Activated naive CD4-positive, alpha-beta T cell treated with anti-CD3 and anti-CD28 coated beads, Interleukin-2, amount 10 ng/mL, durations not matched to agents 7 days and 5 days (primary cell): Measurements from ENCODE around the gene PPP1R37.
A peak's percentile ranks its signal among the peaks of the same experiment; 100 is the strongest.

ENCODE experiments used
- CTCF ChIA-PET: fragments of 350-600 bp; sonication (Branson Sonifier 250); formaldehyde crosslinking; loops from one replicate; lab custom pipeline; 2021; ENCODE audit warnings: antibody characterized with exemption; lab: Charles Lee
- DNase-seq: peaks from one replicate; pipeline ENCODE4 v3.0.0-alpha.2; 2020
- H3K27ac Mint-ChIP-seq: one replicate; pipeline ENCODE4 v1.8.0; 2021; ENCODE audit warnings: mild to moderate bottlenecking, moderate library complexity, mixed read lengths
- H3K27me3 Mint-ChIP-seq: one replicate; pipeline ENCODE4 v1.8.0; 2021; ENCODE audit warnings: mild to moderate bottlenecking, mixed read lengths
- H3K36me3 Mint-ChIP-seq: one replicate; pipeline ENCODE4 v1.8.0; 2021; ENCODE audit warnings: mixed read lengths
- H3K4me1 Mint-ChIP-seq: one replicate; pipeline ENCODE4 v1.8.0; 2021; ENCODE audit warnings: mixed read lengths
- H3K4me3 Mint-ChIP-seq: one replicate; pipeline ENCODE4 v1.8.0; 2021; ENCODE audit warnings: mild to moderate bottlenecking, moderate library complexity, mixed read lengths
- H3K9me3 Mint-ChIP-seq: one replicate; pipeline ENCODE4 v1.8.0; 2021; ENCODE audit warnings: mixed read lengths

PPP1R37 gene

GRCh38 chr19:45146741-45147205 is 53.8 kb downstream of the PPP1R37 start:
- Mint-ChIP-seq H3K4me1 (peaks cover 12% of the 10 kb centered on the region), H3K36me3 (peaks cover 12% of the 10 kb centered on the region), H3K27ac (no peak overlapping the region), H3K9me3 (no peaks in the 10 kb centered on the region), H3K27me3 (peaks cover 20% of the 10 kb centered on the region), H3K4me3 (no peak overlapping the region)
- CTCF ChIA-PET, result no interaction called here
- DNase-seq, result no peak

- peaks cover 21% of the 10 kb centered on the region for H3K4me1 Mint-ChIP-seq
- no peak overlapping the region for H3K4me3 Mint-ChIP-seq
- no peaks in the 10 kb centered on the region for H3K9me3 Mint-ChIP-seq
- H3K27ac Mint-ChIP-seq, result no peak overlapping the region
- no peak for DNase-seq
- H3K36me3 Mint-ChIP-seq, result peaks cover 10% of the 10 kb centered on the region
- CTCF ChIA-PET, result interaction anchor here (1.6 kb wide), 1 partner anchor 30 kb away, joined by 4 read pairs; no protein-coding TSS in a partner anchor
- peaks cover 33% of the 10 kb centered on the region for H3K27me3 Mint-ChIP-seq
These were observed 55.1 kb downstream of the PPP1R37 start for GRCh38 chr19:45147835-45148676.

DNA sequence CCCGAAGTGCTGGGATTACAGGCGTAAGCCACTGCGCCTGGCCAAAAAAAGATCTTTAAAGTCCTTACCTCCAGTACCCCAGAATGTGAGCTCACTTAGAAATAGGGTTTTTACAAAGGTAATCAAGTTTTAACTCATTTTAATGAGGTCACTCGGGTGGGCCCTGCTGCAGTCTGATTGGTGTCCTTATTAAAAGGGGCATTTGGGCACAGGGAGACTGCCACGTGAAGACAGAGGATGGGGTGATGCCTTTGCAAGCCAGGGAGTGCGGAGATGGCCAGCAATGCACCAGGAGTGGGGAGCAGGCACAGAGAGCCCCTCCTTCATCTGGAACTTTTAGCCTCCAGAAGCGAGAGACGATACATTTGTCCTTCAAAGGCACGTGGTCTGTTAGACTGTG is 56.1 kb downstream of the PPP1R37 start:
- H3K4me3 Mint-ChIP-seq, result no peak overlapping the region
- CTCF ChIA-PET, result interaction anchor here (1.2 to 1.6 kb wide), 2 partner anchors 31 to 38 kb away, joined by 3 to 4 read pairs; no protein-coding TSS in a partner anchor
- H3K27ac Mint-ChIP-seq, result peak overlapping the region; percentile 71
- H3K27me3 Mint-ChIP-seq, result peaks cover 43% of the 10 kb centered on the region
- H3K36me3 Mint-ChIP-seq, result peaks cover 10% of the 10 kb centered on the region
- peaks cover 32% of the 10 kb centered on the region for H3K4me1 Mint-ChIP-seq
- DNase-seq, result no peak
- H3K9me3 Mint-ChIP-seq, result no peaks in the 10 kb centered on the region

DNA sequence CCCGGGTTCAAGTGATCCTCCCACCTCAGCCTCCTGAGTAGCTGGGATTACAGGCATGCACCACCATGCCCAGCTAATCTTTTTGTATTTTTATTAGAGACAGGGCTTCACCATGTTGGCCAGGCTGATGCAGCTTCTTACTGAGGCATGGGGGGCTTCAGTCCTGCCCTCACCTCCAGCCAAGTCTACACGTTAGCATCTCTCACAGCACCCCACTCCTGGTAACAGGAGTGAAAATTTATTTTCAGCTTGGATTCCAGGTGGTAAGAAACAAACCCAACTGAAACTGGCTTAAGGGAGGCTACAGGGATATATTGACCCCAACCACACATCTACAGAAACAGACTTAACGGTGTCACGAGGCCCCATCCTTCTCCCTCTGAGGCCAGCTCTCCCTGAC is 57.2 kb downstream of the PPP1R37 start:
- Mint-ChIP-seq H3K4me1 (peaks cover 34% of the 10 kb centered on the region), H3K4me3 (no peak overlapping the region), H3K36me3 (peaks cover 10% of the 10 kb centered on the region), H3K9me3 (no peaks in the 10 kb centered on the region), H3K27ac (no peak overlapping the region), H3K27me3 (peaks cover 54% of the 10 kb centered on the region)
- CTCF ChIA-PET, result interaction anchor here (1.2 kb wide), 1 partner anchor 37 kb away, joined by 3 read pairs; no protein-coding TSS in a partner anchor
- DNase-seq, result no peak

DNA sequence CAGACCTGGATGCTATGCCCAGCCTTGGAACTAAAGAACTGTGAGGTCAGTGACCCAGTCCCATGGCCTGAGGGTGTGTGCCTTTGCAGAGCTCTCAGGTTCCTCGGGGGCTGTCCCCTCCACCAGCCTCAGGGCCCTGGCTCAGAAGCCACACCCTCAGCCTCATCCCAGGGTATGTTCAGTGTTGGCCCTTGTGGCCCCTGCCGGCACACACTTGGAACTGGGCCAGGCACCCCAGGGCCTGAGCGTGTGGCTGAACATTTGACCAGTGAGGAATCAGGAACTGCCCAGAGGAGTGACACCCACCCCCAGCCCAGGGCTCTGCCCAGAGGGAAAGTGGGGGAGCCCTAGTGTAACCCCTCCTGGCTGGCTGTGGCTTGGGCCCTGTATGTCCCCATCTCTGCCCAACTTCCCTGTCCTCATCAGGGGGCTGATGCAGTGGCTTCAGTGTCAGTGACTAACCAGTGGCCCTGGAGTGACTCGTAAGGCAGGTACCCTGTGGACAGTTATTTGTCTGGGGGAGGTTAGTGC is 57.8 kb downstream of the PPP1R37 start:
- Mint-ChIP-seq H3K36me3 (peaks cover 10% of the 10 kb centered on the region), H3K27ac (no peak overlapping the region), H3K27me3 (peaks cover 60% of the 10 kb centered on the region), H3K9me3 (no peaks in the 10 kb centered on the region), H3K4me3 (no peak overlapping the region), H3K4me1 (peaks cover 34% of the 10 kb centered on the region)
- CTCF ChIA-PET, result no interaction called here
- no peak for DNase-seq

GRCh38 chr19:45151320-45151719 is 58.3 kb downstream of the PPP1R37 start:
- peak overlapping the region; percentile 15 for H3K4me3 Mint-ChIP-seq
- CTCF ChIA-PET, result no interaction called here
- H3K36me3 Mint-ChIP-seq, result peaks cover 10% of the 10 kb centered on the region
- H3K27me3 Mint-ChIP-seq, result peaks cover 65% of the 10 kb centered on the region
- H3K9me3 Mint-ChIP-seq, result no peaks in the 10 kb centered on the region
- DNase-seq, result no peak
- H3K4me1 Mint-ChIP-seq, result peaks cover 34% of the 10 kb centered on the region
- no peak overlapping the region for H3K27ac Mint-ChIP-seq

DNA sequence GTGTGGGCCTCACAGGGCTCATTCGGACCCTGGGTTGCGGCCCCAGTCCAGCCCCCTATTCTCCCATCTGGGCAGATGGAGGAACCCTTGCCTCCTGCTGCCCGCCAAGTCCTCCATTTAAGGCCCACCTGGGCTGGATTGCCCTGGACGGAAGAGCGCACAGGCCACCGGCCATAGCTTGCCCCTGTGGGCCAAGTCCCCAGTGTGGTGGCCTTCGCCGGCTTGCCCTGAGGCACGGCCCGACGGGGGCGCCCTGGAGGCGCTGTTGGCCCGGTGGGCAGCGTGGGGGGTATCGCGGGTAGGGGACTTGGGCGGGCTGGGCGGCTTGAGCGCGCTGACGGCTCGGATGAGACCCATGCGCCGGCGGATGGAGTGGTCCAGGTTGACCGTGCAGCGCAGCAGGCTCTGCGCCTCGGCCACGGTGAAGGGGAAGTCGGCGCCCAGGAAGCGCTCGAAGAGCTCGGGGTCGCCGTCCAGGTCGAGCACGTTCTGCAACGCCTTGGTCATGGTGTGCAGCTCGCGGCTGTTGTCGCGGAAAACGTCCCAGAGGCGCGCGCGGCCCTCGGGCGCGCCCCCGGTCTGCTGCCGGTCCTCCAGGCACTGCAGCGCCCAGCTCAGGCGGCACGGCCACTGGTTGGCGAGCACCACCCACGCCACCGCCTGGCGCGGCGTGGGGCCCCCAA is 59.0 kb downstream of the PPP1R37 start:
- peaks cover 34% of the 10 kb centered on the region for H3K4me1 Mint-ChIP-seq
- no peak for DNase-seq
- H3K27me3 Mint-ChIP-seq, result peaks cover 72% of the 10 kb centered on the region
- CTCF ChIA-PET, result interaction anchor here (1.0 to 1.3 kb wide), 2 partner anchors 12 to 97 kb away, joined by 3 read pairs; no protein-coding TSS in a partner anchor
- peak overlapping the region; percentile 15 for H3K4me3 Mint-ChIP-seq
- no peaks in the 10 kb centered on the region for H3K9me3 Mint-ChIP-seq
- H3K36me3 Mint-ChIP-seq, result peaks cover 10% of the 10 kb centered on the region
- peak overlapping the region; percentile 33 for H3K27ac Mint-ChIP-seq

DNA sequence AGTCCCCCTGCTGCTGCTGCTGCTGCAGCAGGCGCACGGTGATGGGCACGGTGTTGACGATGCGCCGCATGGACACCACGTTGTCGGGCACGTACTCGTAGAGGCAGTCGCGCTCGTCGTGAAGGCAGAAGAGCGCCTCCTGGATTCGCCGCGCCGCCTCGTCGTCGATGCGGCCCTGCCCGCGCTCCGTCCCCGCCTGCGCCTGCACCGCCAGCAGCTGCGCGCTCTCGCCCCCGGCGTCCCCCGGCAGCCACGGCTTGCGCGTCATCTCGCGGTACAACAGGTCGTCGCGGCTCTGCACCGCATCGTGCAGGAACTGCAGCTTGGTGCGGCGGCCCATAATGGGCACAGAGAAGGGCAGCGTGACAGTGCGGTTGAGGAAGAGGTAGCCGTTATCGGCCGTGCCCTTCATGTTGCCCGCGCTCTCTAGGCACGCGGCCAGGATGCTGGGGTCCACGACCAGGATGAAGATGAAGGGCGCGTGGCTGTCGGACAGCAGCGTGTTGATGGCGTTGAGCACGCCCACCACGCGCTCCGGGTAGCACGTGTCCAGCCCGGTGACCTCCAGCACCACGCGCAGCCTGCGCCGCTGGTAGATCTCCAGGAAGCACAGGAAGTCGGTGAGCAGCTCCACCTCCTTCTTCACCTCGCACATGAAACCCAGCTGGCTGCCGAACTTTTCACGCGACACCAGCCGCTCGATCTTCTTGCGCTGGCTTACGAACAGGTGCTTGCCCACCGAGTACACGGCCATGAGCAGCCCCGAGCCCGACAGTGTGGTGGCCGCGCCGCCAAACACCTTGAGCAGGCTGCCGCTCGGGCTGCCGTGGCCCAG is 59.7 kb downstream of the PPP1R37 start:
- no peaks in the 10 kb centered on the region for H3K9me3 Mint-ChIP-seq
- CTCF ChIA-PET, result interaction anchor here (1.0 to 1.3 kb wide), 3 partner anchors 11 to 96 kb away, joined by 3 read pairs; no protein-coding TSS in a partner anchor
- peaks cover 10% of the 10 kb centered on the region for H3K36me3 Mint-ChIP-seq
- DNase-seq, result peak; percentile 78
- peak overlapping the region; percentile 56 for H3K4me3 Mint-ChIP-seq
- peaks cover 34% of the 10 kb centered on the region for H3K4me1 Mint-ChIP-seq
- peak overlapping the region; percentile 80 for H3K27ac Mint-ChIP-seq
- H3K27me3 Mint-ChIP-seq, result peaks cover 78% of the 10 kb centered on the region

- Mint-ChIP-seq H3K4me3 (peak overlapping the region; percentile 56), H3K27me3 (peaks cover 86% of the 10 kb centered on the region), H3K4me1 (peaks cover 34% of the 10 kb centered on the region), H3K36me3 (peaks cover 10% of the 10 kb centered on the region), H3K27ac (no peak overlapping the region), H3K9me3 (no peaks in the 10 kb centered on the region)
- CTCF ChIA-PET, result interaction anchor here (1.1 to 1.3 kb wide), 2 partner anchors 73 to 95 kb away, joined by 3 read pairs; no protein-coding TSS in a partner anchor
- DNase-seq, result peak; percentile 59
These were observed 60.5 kb downstream of the PPP1R37 start for GRCh38 chr19:45153339-45154063.

DNA sequence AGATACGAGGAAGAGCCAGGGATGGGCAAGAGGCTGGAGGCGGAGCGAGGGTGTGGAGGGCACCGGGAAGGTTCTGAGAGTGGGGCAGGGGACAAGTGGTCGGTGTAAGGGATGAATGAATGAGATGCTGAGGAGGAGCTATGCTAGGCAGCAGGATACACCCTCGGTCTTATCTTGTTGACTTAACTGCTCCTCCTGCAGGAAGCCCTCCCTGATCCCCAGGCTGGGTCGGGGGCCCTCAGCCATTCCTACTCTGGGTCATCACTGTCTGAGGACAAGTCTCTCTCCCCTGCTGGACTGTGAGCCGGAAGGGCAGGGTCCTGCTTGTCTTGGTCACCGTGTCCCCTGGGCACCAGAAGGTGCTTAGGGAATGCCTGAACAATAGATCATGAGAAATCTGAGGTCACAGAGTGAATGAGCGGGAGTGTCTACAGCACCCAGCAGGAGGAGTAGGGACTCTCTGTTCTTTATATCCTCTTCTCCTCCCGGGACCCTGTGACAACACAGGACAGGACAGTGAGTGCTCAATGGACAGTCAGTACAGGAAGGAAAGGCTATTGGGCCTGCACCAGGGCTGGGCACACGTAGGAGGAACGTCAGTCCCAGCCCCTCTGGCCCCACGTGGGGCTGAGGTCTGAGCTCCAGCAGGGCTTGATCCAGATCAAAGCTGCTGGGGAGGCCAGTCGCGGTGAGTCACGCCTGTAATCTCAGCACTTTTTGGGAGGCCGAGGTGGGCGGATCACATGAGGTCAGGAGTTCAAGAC is 61.3 kb downstream of the PPP1R37 start:
- Mint-ChIP-seq H3K27ac (no peak overlapping the region), H3K27me3 (peaks cover 90% of the 10 kb centered on the region), H3K9me3 (no peaks in the 10 kb centered on the region), H3K4me3 (no peak overlapping the region), H3K36me3 (peaks cover 10% of the 10 kb centered on the region), H3K4me1 (peaks cover 31% of the 10 kb centered on the region)
- CTCF ChIA-PET, result interaction anchor here (0.6 to 1.1 kb wide), 3 partner anchors 28 to 74 kb away, joined by 3 to 4 read pairs (median 3); no protein-coding TSS in a partner anchor
- DNase-seq, result no peak

DNA sequence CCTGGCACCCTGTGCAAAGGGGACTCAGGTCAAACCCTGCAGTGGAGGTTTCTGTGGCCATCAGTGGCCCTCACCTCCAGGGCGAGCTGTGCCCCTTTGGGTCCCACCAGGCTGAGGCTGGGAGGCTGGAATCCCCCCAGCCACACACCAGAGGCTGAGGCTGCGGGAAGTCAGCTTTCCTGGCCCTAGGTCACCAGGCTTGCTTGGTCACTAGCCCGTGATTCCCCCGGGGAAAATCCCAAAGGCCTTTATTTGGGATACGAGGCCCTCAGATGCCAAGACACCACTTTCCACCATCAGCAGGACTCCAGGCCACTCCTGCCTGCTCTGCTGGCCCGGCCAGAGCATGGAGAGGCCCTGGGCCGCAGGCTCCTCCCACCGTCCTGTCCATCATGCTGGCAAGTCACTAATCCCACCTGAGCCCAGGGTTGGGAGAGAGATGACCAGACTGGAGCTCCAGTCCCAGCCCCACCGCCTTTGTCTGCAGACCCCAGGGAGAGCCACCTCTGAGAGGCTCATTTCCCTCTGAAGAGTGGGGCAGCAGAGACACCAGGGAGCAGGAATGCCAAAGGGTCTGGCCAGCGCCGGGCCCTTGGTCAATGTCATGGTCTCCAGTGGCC is 63.1 kb downstream of the PPP1R37 start:
- Mint-ChIP-seq H3K27me3 (peaks cover 95% of the 10 kb centered on the region), H3K36me3 (peaks cover 10% of the 10 kb centered on the region), H3K4me3 (no peak overlapping the region), H3K9me3 (no peaks in the 10 kb centered on the region), H3K4me1 (peaks cover 27% of the 10 kb centered on the region), H3K27ac (no peak overlapping the region)
- no peak for DNase-seq
- CTCF ChIA-PET, result no interaction called here

GRCh38 chr19:45156751-45157150 is 63.8 kb downstream of the PPP1R37 start:
- Mint-ChIP-seq H3K9me3 (no peaks in the 10 kb centered on the region), H3K4me1 (peaks cover 22% of the 10 kb centered on the region), H3K36me3 (peaks cover 7% of the 10 kb centered on the region), H3K27me3 (peaks cover 95% of the 10 kb centered on the region), H3K4me3 (no peak overlapping the region), H3K27ac (no peak overlapping the region)
- CTCF ChIA-PET, result no interaction called here
- DNase-seq, result no peak
